Ishikawa (cell line): ENCODE measurements around the gene PPP2R1A.
A peak's percentile ranks its signal among the peaks of the same experiment; 100 is the strongest.

Source experiments
- CEBPB ChIP-seq: IDR thresholded peaks from 2 replicates; pipeline ENCODE4 v1.6.1; 2012
- CREB1 ChIP-seq: IDR thresholded peaks from 2 replicates; pipeline ENCODE4 v1.6.1; 2012; ENCODE audit warnings: low read depth
- EGR1 ChIP-seq: IDR thresholded peaks from 2 replicates; pipeline ENCODE4 v1.6.1; 2012
- EP300 ChIP-seq: IDR thresholded peaks from 2 replicates; pipeline ENCODE4 v1.6.1; 2012; ENCODE audit warnings: borderline replicate concordance
- FOXM1 ChIP-seq: IDR thresholded peaks from 2 replicates; pipeline ENCODE4 v1.6.1; 2012; ENCODE audit warnings: low read depth, borderline replicate concordance
- MAX ChIP-seq: IDR thresholded peaks from 2 replicates; pipeline ENCODE4 v1.6.1; 2012
- NFIC ChIP-seq: IDR thresholded peaks from 2 replicates; pipeline ENCODE4 v1.6.1; 2012
- RAD21 ChIP-seq: IDR thresholded peaks from 2 replicates; pipeline ENCODE4 v1.6.1; 2012; ENCODE audit warnings: low read depth
- REST ChIP-seq: IDR thresholded peaks from 2 replicates; pipeline ENCODE4 v1.6.1; 2012; ENCODE audit warnings: low read depth, mild to moderate bottlenecking
- TAF1 ChIP-seq: IDR thresholded peaks from 2 replicates; pipeline ENCODE4 v1.6.1; 2012; ENCODE audit warnings: low read depth, mild to moderate bottlenecking
- TCF12 ChIP-seq: IDR thresholded peaks from 2 replicates; pipeline ENCODE4 v1.6.1; 2012; ENCODE audit warnings: low read depth
- TEAD4 ChIP-seq: IDR thresholded peaks from 2 replicates; pipeline ENCODE4 v1.6.1; 2012
- USF1 ChIP-seq: IDR thresholded peaks from 2 replicates; pipeline ENCODE4 v1.6.1; 2012
- YY1 ChIP-seq: IDR thresholded peaks from 2 replicates; pipeline ENCODE4 v1.6.1; 2012; ENCODE audit warnings: low read depth
- ZBTB7A ChIP-seq: IDR thresholded peaks from 2 replicates; pipeline ENCODE4 v1.6.1; 2012; ENCODE audit warnings: low read depth

PPP2R1A gene

GRCh38 chr19:52189735-52190486 is at the start of gene PPP2R1A:
TSS of gene PPP2R1A (plus strand) at chr19:52190052. CDS start at chr19:52190097, 45 bp downstream.
- no peak for TF ChIP-seq NFIC
- peak; percentile 81 for TF ChIP-seq MAX
- TF ChIP-seq CEBPB = no peak
- TF ChIP-seq EGR1 = no peak
- TF ChIP-seq REST = no peak
- TF ChIP-seq TAF1 = peak; percentile 95
- no peak for TF ChIP-seq TEAD4
- peak; percentile 44; the same call in 1 of the 2 replicates for TF ChIP-seq FOXM1
- TF ChIP-seq USF1 = no peak
- 0 out of 2 replicates have a peak, but pooled peaks have one; percentile 27 for TF ChIP-seq CREB1
- no peak for TF ChIP-seq RAD21
- TF ChIP-seq YY1 = peak; percentile 94
- TF ChIP-seq ZBTB7A = peak; percentile 88
- TF ChIP-seq TCF12 = peak; percentile 34; the same call in 1 of the 2 replicates
- TF ChIP-seq EP300 = no peak; the same call in 1 of the 2 replicates

- TF ChIP-seq TEAD4 (no peak), NFIC (no peak), EGR1 (no peak), TCF12 (no peak), CREB1 (no peak), REST (no peak), USF1 (no peak), FOXM1 (no peak), EP300 (no peak), ZBTB7A (no peak), MAX (no peak), RAD21 (no peak), TAF1 (no peak), CEBPB (no peak), YY1 (no peak)
These were observed 48.6 kb upstream of the PPP2R1A start for GRCh38 chr19:52141203-52141602.

GRCh38 chr19:52142001-52142595 is 47.8 kb upstream of the PPP2R1A start:
- no peak for TF ChIP-seq RAD21
- TF ChIP-seq USF1 = no peak
- TF ChIP-seq TCF12 = no peak
- no peak for TF ChIP-seq YY1
- TF ChIP-seq ZBTB7A = no peak
- TF ChIP-seq TEAD4 = no peak
- TF ChIP-seq TAF1 = no peak
- no peak for TF ChIP-seq CEBPB
- no peak for TF ChIP-seq REST
- no peak for TF ChIP-seq MAX
- no peak for TF ChIP-seq EP300
- no peak for TF ChIP-seq CREB1
- TF ChIP-seq FOXM1 = no peak
- TF ChIP-seq NFIC = no peak
- no peak for TF ChIP-seq EGR1
